Fibroblast of pulmonary artery (primary cell): ENCODE data around the gene COQ8B.
"Not testable (repeated sequence)": the region's sequence is repeated elsewhere in the genome, so short reads cannot be mapped to it uniquely, and the experiment has no call there.

ENCODE experiments used
- DNase-seq: peaks from one replicate; pipeline ENCODE4 v3.0.0-alpha.2; 2010; ENCODE audit warnings: low read depth
- H3K4me3 ChIP-seq: replicated peaks from 2 replicates; pipeline ENCODE4 v1.5.1; 2011; ENCODE audit warnings: low read depth, mild to moderate bottlenecking, control low read depth, low read length, moderate library complexity
- CTCF ChIP-seq: IDR thresholded peaks from 2 replicates; pipeline ENCODE4 v1.5.1; 2011; ENCODE audit warnings: mild to moderate bottlenecking, control low read depth, low read length, inconsistent platforms; ENCODE audit errors: missing control alignments

COQ8B gene

GRCh38 chr19:40716482-40717324 lies at the start of gene COQ8B, which contains the start of gene ITPKC:
TSS of gene COQ8B (minus strand) at chr19:40716886. CDS start at chr19:40714632, 2,254 bp downstream.
TSS of gene ITPKC (plus strand) at chr19:40717112. CDS start at chr19:40717136, 24 bp downstream.
- peak within 1 kb of the TSS; percentile 95 for H3K4me3 ChIP-seq
- peak; percentile 98 for DNase-seq
- TF ChIP-seq CTCF, result no peak

- H3K4me3 ChIP-seq, DNase-seq: not testable (repeated sequence)
These were observed 49.7 kb upstream of the COQ8B start for GRCh38 chr19:40766385-40766784.

- H3K4me3 ChIP-seq, result no peak overlapping the region
- no peak for TF ChIP-seq CTCF
- no peak for DNase-seq
These were observed 47.3 kb upstream of the COQ8B start for GRCh38 chr19:40763963-40764362.

- TF ChIP-seq CTCF, result no peak
- no peak overlapping the region for H3K4me3 ChIP-seq
- no peak for DNase-seq
These were observed 46.8 kb upstream of the COQ8B start for GRCh38 chr19:40763526-40763925.

- DNase-seq, result no peak
- no peak overlapping the region for H3K4me3 ChIP-seq
- TF ChIP-seq CTCF, result no peak
These were observed 46.2 kb upstream of the COQ8B start for GRCh38 chr19:40762754-40763470.

- no peak for DNase-seq
- no peak overlapping the region for H3K4me3 ChIP-seq
- no peak for TF ChIP-seq CTCF
These were observed 42.7 kb upstream of the COQ8B start for GRCh38 chr19:40759352-40759751.

- H3K4me3 ChIP-seq, result no peak overlapping the region
- DNase-seq, result no peak
- TF ChIP-seq CTCF, result no peak
These were observed 41.8 kb upstream of the COQ8B start for GRCh38 chr19:40758491-40758890.
